Measurements from ENCODE around the gene ACIN1. TPM values are rescaled to one million over a fixed set of nuclear protein-coding genes. Genes with fewer than 3 reads are reported as not detected.
A peak's percentile ranks its signal among the peaks of the same experiment; 100 is the strongest.

The ACIN1 gene
- total and polyA plus RNA-seq, 2 of the 13 experiments (the other 11 are each of a cell fraction or from before 2014, with no cell fraction given) = 165 to 183 TPM

DNA sequence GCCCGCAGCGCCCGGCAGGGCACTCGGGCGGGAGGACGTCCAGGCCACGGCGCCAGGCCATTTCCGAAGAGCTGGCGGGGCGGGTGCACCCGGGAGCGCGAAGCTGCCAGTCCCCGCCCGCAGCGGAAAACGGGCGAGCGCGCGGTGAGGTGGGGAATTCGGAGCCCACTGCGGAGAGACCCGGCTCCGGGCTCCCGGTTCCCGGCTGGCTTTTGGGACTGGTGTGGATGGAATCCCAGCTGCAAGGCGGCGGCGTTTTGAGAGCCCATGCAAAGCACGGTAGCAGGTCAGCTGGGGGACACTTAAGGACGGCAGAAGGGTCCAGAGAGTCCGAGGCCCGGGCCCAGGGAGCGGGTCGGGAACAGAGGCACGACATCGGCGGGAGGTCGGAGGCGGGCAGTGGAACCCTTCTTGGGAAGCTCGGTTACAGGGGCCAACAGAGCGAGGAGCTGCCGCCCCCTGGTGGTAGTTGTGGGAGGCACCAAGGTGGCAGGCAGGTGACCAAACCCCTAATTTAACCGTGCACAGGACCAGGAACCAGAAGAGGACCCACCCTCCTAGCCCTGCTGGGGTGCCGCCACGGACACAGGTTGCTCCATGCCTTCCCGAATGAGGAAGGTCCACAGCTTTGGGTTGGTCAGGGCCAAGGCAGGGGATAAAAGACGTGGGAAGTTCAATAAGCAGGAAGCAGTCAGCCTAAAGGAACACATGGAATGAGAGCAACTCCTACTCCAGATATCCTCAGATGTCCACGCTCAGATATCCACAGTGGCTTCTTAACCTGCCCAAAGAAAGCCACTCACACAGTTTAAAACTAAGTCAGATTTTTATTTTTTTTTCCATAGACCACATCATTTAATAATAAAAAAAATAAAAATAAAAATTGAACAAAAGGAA, 36.9 kb downstream of the ACIN1 start (continued):
- TF ChIP-seq, protein P1, sequence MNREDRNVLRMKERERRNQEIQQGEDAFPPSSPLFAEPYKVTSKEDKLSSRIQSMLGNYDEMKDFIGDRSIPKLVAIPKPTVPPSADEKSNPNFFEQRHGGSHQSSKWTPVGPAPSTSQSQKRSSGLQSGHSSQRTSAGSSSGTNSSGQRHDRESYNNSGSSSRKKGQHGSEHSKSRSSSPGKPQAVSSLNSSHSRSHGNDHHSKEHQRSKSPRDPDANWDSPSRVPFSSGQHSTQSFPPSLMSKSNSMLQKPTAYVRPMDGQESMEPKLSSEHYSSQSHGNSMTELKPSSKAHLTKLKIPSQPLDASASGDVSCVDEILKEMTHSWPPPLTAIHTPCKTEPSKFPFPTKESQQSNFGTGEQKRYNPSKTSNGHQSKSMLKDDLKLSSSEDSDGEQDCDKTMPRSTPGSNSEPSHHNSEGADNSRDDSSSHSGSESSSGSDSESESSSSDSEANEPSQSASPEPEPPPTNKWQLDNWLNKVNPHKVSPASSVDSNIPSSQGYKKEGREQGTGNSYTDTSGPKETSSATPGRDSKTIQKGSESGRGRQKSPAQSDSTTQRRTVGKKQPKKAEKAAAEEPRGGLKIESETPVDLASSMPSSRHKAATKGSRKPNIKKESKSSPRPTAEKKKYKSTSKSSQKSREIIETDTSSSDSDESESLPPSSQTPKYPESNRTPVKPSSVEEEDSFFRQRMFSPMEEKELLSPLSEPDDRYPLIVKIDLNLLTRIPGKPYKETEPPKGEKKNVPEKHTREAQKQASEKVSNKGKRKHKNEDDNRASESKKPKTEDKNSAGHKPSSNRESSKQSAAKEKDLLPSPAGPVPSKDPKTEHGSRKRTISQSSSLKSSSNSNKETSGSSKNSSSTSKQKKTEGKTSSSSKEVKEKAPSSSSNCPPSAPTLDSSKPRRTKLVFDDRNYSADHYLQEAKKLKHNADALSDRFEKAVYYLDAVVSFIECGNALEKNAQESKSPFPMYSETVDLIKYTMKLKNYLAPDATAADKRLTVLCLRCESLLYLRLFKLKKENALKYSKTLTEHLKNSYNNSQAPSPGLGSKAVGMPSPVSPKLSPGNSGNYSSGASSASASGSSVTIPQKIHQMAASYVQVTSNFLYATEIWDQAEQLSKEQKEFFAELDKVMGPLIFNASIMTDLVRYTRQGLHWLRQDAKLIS (CRISPR knock-in tag; IDR thresholded peaks at IDR 0.05) = peak; percentile 74; the same call in 1 of the 2 replicates
- TF ChIP-seq MTF2 (CRISPR knock-in tag; IDR thresholded peaks at IDR 0.05; ENCODE audit: borderline replicate concordance) (0 out of 2 replicates have a peak, but pooled peaks have one; percentile 73), NFYC (CRISPR knock-in tag; IDR thresholded peaks at IDR 0.05) (peak; percentile 34; the same call in 1 of the 2 replicates), SUZ12 (IDR thresholded peaks at IDR 0.05; ENCODE audit: low read depth, low read length) (peak; percentile 27; the same call in 1 of the 2 replicates), NFE2 (CRISPR knock-in tag; IDR thresholded peaks at IDR 0.05) (no peak), FOXM1 (CRISPR knock-in tag; IDR thresholded peaks at IDR 0.05) (no peak), NKX3-1 (CRISPR knock-in tag; IDR thresholded peaks at IDR 0.05) (no peak; the same call in 1 of the 2 replicates), ZNF44 (CRISPR knock-in tag; IDR thresholded peaks at IDR 0.05) (peak; percentile 21; the same call in 1 of the 2 replicates), ZNF124 (CRISPR knock-in tag; IDR thresholded peaks at IDR 0.05) (no peak), EHMT2 (IDR thresholded peaks at IDR 0.05; ENCODE audit: borderline replicate concordance, low read depth, low read length) (no peak), ZNF282 (IDR thresholded peaks at IDR 0.05; ENCODE audit: partially characterized antibody) (no peak), ZNF674 (CRISPR knock-in tag; IDR thresholded peaks at IDR 0.05; ENCODE audit: low read depth) (peak; percentile 96; the same call in 1 of the 2 replicates), SMAD3 (CRISPR knock-in tag; IDR thresholded peaks at IDR 0.05) (peak; percentile 45; the same call in 1 of the 2 replicates), MBNL3 (CRISPR knock-in tag; conservative IDR thresholded peaks at IDR 0.05) (no peak), GTF2F1 (IDR thresholded peaks at IDR 0.05; ENCODE audit: low read length) (no peak), NR2F2 (IDR thresholded peaks at IDR 0.05; ENCODE audit: borderline replicate concordance, low read depth) (no peak), PAX8 (CRISPR knock-in tag; IDR thresholded peaks at IDR 0.05; ENCODE audit: borderline replicate concordance) (peak; percentile 90), SMARCE1 (IDR thresholded peaks at IDR 0.05; ENCODE audit: borderline replicate concordance) (no peak), HNRNPK (IDR thresholded peaks at IDR 0.05; ENCODE audit: low read depth, low read length, poor library complexity, severe bottlenecking) (no peak)
- TF ChIP-seq, protein P2, sequence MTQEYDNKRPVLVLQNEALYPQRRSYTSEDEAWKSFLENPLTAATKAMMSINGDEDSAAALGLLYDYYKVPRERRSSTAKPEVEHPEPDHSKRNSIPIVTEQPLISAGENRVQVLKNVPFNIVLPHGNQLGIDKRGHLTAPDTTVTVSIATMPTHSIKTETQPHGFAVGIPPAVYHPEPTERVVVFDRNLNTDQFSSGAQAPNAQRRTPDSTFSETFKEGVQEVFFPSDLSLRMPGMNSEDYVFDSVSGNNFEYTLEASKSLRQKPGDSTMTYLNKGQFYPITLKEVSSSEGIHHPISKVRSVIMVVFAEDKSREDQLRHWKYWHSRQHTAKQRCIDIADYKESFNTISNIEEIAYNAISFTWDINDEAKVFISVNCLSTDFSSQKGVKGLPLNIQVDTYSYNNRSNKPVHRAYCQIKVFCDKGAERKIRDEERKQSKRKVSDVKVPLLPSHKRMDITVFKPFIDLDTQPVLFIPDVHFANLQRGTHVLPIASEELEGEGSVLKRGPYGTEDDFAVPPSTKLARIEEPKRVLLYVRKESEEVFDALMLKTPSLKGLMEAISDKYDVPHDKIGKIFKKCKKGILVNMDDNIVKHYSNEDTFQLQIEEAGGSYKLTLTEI (CRISPR knock-in tag; conservative IDR thresholded peaks at IDR 0.05) = no peak

All from HepG2 (cell line).